ENCODE results near the gene TMEM218.

- TF ChIP-seq EZH2 (IDR thresholded peaks at IDR 0.05; ENCODE audit: insufficient read depth, low read length) = no peak
- TF ChIP-seq, protein P1, sequence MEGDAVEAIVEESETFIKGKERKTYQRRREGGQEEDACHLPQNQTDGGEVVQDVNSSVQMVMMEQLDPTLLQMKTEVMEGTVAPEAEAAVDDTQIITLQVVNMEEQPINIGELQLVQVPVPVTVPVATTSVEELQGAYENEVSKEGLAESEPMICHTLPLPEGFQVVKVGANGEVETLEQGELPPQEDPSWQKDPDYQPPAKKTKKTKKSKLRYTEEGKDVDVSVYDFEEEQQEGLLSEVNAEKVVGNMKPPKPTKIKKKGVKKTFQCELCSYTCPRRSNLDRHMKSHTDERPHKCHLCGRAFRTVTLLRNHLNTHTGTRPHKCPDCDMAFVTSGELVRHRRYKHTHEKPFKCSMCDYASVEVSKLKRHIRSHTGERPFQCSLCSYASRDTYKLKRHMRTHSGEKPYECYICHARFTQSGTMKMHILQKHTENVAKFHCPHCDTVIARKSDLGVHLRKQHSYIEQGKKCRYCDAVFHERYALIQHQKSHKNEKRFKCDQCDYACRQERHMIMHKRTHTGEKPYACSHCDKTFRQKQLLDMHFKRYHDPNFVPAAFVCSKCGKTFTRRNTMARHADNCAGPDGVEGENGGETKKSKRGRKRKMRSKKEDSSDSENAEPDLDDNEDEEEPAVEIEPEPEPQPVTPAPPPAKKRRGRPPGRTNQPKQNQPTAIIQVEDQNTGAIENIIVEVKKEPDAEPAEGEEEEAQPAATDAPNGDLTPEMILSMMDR (IDR thresholded peaks at IDR 0.05; ENCODE audit: insufficient read depth, low read depth, low read length) = no peak
Observed at GRCh38 chr11:125076378-125076945, 35.0 kb downstream of the TMEM218 start.
